HCT116 (cell line): ENCODE results near the gene TNFSF9. TPM values are rescaled to one million over a fixed set of nuclear protein-coding genes. Genes with fewer than 3 reads are reported as not detected.

Experiments
- ATAC-seq: fragments of 200-7000 bp; cut with Tn5 transposase; 2 replicates; pipeline ENCODE4 v1.9.1; 2020; ENCODE audit warnings: mild to moderate bottlenecking, moderate library complexity
- BruUV-seq: library from RNA; stranded (reverse); fragments of 400-500 nt; replicated peaks from 2 replicates; lab custom pipeline; 2021; lab: Mats Ljungman, UMichigan
- CTCF ChIA-PET: fragments of 300-600 bp; sonication (Branson Sonifier 250); formaldehyde crosslinking; loops from one replicate; lab custom pipeline; 2021; ENCODE audit warnings: antibody characterized with exemption; lab: Charles Lee
- POLR2A ChIA-PET: fragments of 300-600, 350-600 bp; sonication (Branson Sonifier 250); formaldehyde crosslinking; loops from one replicate; lab custom pipeline; 2021; ENCODE audit warnings: antibody characterized with exemption; lab: Charles Lee
- RAD21 ChIA-PET, 2 experiments: fragments of 300-600 bp; sonication (Branson Sonifier 250); formaldehyde crosslinking; loops; one replicate each; lab custom pipeline; 2023; ENCODE audit warnings: low total read pairs in 2 of 2; ENCODE audit not compliant: uncharacterized antibody in 2 of 2, unreplicated experiment in 2 of 2, low non-redundant PET in 1 of 2; lab: Charles Lee
- DNase-seq: peaks from one replicate; pipeline ENCODE4 v3.0.0-alpha.2; 2010; ENCODE audit warnings: low read depth, low spot score
- H2AFZ ChIP-seq: fragments of 200-600 bp; shearing (Covaris generic), sonication (generic); 2 replicates; pipeline ENCODE4 v1.6.1; 2017; ENCODE audit warnings: low read depth, mixed run types, mixed read lengths, antibody characterized with exemption, low read length; ENCODE audit not compliant: poor library complexity, severe bottlenecking
- H3K27ac ChIP-seq: 2 replicates; pipeline ENCODE4 v1.5.1; 2012; ENCODE audit warnings: low read depth, low read length
- H3K27me3 ChIP-seq: fragments of 200-600 bp; sonication (generic); 2 replicates; pipeline ENCODE4 v1.6.1; 2016; ENCODE audit warnings: mixed run types, low read length, mixed read lengths; ENCODE audit not compliant: insufficient read depth
- H3K36me3 ChIP-seq, 2 experiments: fragments of 200-500 bp in 1 of 2; fragments of 200-600 bp in 1 of 2; sonication (Bioruptor generic) in 1 of 2; sonication (generic) in 1 of 2; 2 replicates each; pipeline versions ENCODE4 v1.5.1 to v1.6.1; 2014 to 2016; ENCODE audit warnings: low read length in 2 of 2, inconsistent platforms in 1 of 2, mixed read lengths in 1 of 2, mixed run types in 1 of 2; ENCODE audit not compliant: insufficient read depth in 2 of 2, control insufficient read depth in 1 of 2
- H3K4me1 ChIP-seq, 2 experiments: fragments of 200-600 bp in 1 of 2; sonication (generic) in 1 of 2; 2 replicates each; pipeline versions ENCODE4 v1.5.1 to v1.6.1; 2012 to 2017; ENCODE audit warnings: low read length in 2 of 2, inconsistent platforms in 1 of 2, mild to moderate bottlenecking in 1 of 2, mixed read lengths in 1 of 2, mixed run types in 1 of 2, moderate library complexity in 1 of 2; ENCODE audit not compliant: insufficient read depth in 2 of 2, control insufficient read depth in 1 of 2
- H3K4me2 ChIP-seq: fragments of 200-600 bp; sonication (generic); 2 replicates; pipeline ENCODE4 v1.6.1; 2017; ENCODE audit warnings: mixed run types, low read length, mixed read lengths
- H3K4me3 ChIP-seq, 2 experiments: fragments of 200-600 bp in 1 of 2; sonication (generic) in 1 of 2; replicated peaks in 1 of 2; 2 replicates each; pipeline ENCODE4 v1.5.1; 2011 to 2016; ENCODE audit warnings: low read length in 2 of 2, control low read depth in 1 of 2, low read depth in 1 of 2, mild to moderate bottlenecking in 1 of 2, mixed read lengths in 1 of 2, mixed run types in 1 of 2
- H3K79me2 ChIP-seq: fragments of 200-600 bp; sonication (generic); 2 replicates; pipeline ENCODE4 v1.6.1; 2017; ENCODE audit warnings: mild to moderate bottlenecking, mixed run types, low read length, moderate library complexity, mixed read lengths; ENCODE audit not compliant: insufficient read depth
- H3K9ac ChIP-seq: fragments of 200-600 bp; sonication (generic); 2 replicates; pipeline ENCODE4 v1.6.1; 2016; ENCODE audit warnings: low read length, mixed read lengths
- H3K9me2 ChIP-seq: fragments of 200-600 bp; sonication (generic), shearing (Covaris generic); 2 replicates; pipeline ENCODE4 v1.6.1; 2017; ENCODE audit warnings: mixed run types, mild to moderate bottlenecking, moderate library complexity; ENCODE audit not compliant: insufficient read depth
- H3K9me3 ChIP-seq, 2 experiments: fragments of 200-500 bp in 1 of 2; fragments of 200-600 bp in 1 of 2; sonication (Bioruptor generic) in 1 of 2; sonication (generic) in 1 of 2; 2 replicates each; pipeline ENCODE4 v1.6.1; 2014 to 2017; ENCODE audit warnings: low read length in 2 of 2, mixed read lengths in 2 of 2, inconsistent platforms in 1 of 2, low read depth in 1 of 2, mild to moderate bottlenecking in 1 of 2, mixed run types in 1 of 2, moderate library complexity in 1 of 2; ENCODE audit not compliant: control insufficient read depth in 1 of 2, insufficient read depth in 1 of 2
- H4K20me1 ChIP-seq: fragments of 200-600 bp; sonication (generic), shearing (Covaris generic); 2 replicates; pipeline ENCODE4 v1.6.1; 2017; ENCODE audit warnings: mixed run types, mild to moderate bottlenecking, moderate library complexity; ENCODE audit not compliant: insufficient read depth
- CBX3 ChIP-seq: IDR thresholded peaks from 2 replicates; pipeline ENCODE4 v1.6.1; 2012; ENCODE audit warnings: low read depth
- EGR1 ChIP-seq: IDR thresholded peaks from 2 replicates; pipeline ENCODE4 v1.6.1; 2012; ENCODE audit warnings: low read depth
- FOSL1 ChIP-seq: IDR thresholded peaks from 2 replicates; pipeline ENCODE4 v1.6.1; 2012; ENCODE audit warnings: low read depth
- JUND ChIP-seq: IDR thresholded peaks from 2 replicates; pipeline ENCODE4 v1.6.1; 2012
- MAX ChIP-seq: IDR thresholded peaks from 2 replicates; pipeline ENCODE4 v1.6.1; 2012
- POLR2A ChIP-seq: IDR thresholded peaks from 2 replicates; pipeline ENCODE4 v1.7.0; 2011; ENCODE audit warnings: borderline replicate concordance; ENCODE audit not compliant: insufficient read depth, insufficient read length; ENCODE audit errors: extremely low read depth
- RAD21 ChIP-seq: IDR thresholded peaks from 2 replicates; pipeline ENCODE4 v1.6.1; 2012; ENCODE audit warnings: low read depth, mild to moderate bottlenecking
- REST ChIP-seq: IDR thresholded peaks from 2 replicates; pipeline ENCODE4 v1.6.1; 2012; ENCODE audit warnings: low read depth
- SP1 ChIP-seq: IDR thresholded peaks from 2 replicates; pipeline ENCODE4 v1.6.1; 2012; ENCODE audit warnings: low read depth
- SRF ChIP-seq: IDR thresholded peaks from 2 replicates; pipeline ENCODE4 v1.6.1; 2012; ENCODE audit warnings: low read depth
- TCF7L2 ChIP-seq: IDR thresholded peaks from 2 replicates; pipeline ENCODE4 v1.7.0; 2011; ENCODE audit warnings: borderline replicate concordance, inconsistent platforms; ENCODE audit not compliant: insufficient read depth, insufficient read length; ENCODE audit errors: extremely low read depth
- ZBTB33 ChIP-seq: IDR thresholded peaks from 2 replicates; pipeline ENCODE4 v1.6.1; 2011; ENCODE audit warnings: mild to moderate bottlenecking, low read length, moderate library complexity; ENCODE audit not compliant: insufficient replicate concordance; ENCODE audit errors: extremely low read depth
- ZFX ChIP-seq: fragments of 450-650 bp; IDR thresholded peaks from 2 replicates; pipeline ENCODE4 v1.6.1; 2017
- intact Hi-C: fragments of 100-400 bp; cut with micrococcal nuclease; formaldehyde crosslinking; loops from 2 replicates; pipeline ENCODE4 v1.10.0; 2022
- total RNA-seq: library from RNA; stranded (reverse); gene quantifications from one replicate; pipeline ENCODE4 v1.2.1, GENCODE V29; 2021; ENCODE audit not compliant: unreplicated experiment

Gene TNFSF9
- total RNA-seq, 1 experiment from 2014 or later = 25.1 TPM

DNA sequence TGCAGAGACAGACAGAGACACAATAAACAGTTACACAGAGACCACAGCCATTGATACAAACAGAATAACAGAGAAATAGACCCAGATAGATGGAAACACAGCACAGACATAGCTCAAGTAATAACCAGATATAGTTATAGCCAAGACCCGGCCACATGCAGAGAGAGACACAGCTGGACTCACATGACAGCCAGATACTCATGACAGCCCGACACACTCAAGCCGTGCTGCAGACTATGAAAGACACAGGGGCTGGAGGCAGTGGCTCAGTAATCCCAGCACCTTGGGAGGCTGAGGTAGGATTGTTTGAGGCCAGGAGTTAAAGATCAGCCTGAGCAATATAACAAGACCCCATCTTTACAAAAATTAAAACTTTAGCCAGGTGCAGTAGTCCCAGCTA lies 47.6 kb upstream of the TNFSF9 start:
- intact Hi-C loops = no loop called here
- H3K27me3 ChIP-seq = no peaks in the 10 kb centered on the region
- H3K4me1 ChIP-seq = peaks cover 0 to 8% of the 10 kb centered on the region in 2 experiments; a peak in 1 of 4 replicates
- no peak overlapping the region for H3K4me3 ChIP-seq
- ATAC-seq (no peak), DNase-seq (no peak)
- ChIA-PET POLR2A (no interaction called here), CTCF (no interaction called here), RAD21 (no interaction called here)
- BruUV-seq = no TSS peak
- H3K9ac ChIP-seq = no peak overlapping the region
- no peaks in the 10 kb centered on the region for H3K9me3 ChIP-seq
- H3K79me2 ChIP-seq = no peaks in the 10 kb centered on the region
- no peaks in the 10 kb centered on the region for H4K20me1 ChIP-seq
- H3K4me2 ChIP-seq = no peak overlapping the region
- H3K9me2 ChIP-seq = no peaks in the 10 kb centered on the region
- H3K27ac ChIP-seq = no peak overlapping the region
- no peaks in the 10 kb centered on the region for H3K36me3 ChIP-seq
- no peak overlapping the region for H2AFZ ChIP-seq
- TF ChIP-seq CBX3 (no peak), FOSL1 (no peak), EGR1 (no peak), ZFX (no peak), REST (no peak), TCF7L2 (no peak), JUND (no peak), MAX (no peak), ZBTB33 (no peak), SP1 (no peak), SRF (no peak), POLR2A (no peak), RAD21 (no peak)
- TF ChIP-seq, all 23 proteins: peak for 0
